Measurements from ENCODE around the gene ANKRD2.
A peak's percentile ranks its signal among the peaks of the same experiment; 100 is the strongest.

ANKRD2 gene

GRCh38 chr10:97590748-97591495, 18.3 kb downstream of the ANKRD2 start:
- Histone ChIP-seq H3K9me3 (ENCODE audit: control insufficient read depth in 2 of 2, low read length in 2 of 2) (no peaks in the 10 kb centered on the region), H3K36me3 (ENCODE audit: control insufficient read depth in 2 of 2, insufficient read depth in 2 of 2, low read length in 2 of 2) (no peaks in the 10 kb centered on the region), H3K4me3 (ENCODE audit: low read length in 2 of 2) (no peak overlapping the region), H3K9ac (ENCODE audit: low read depth in 1 of 2, low read length in 2 of 2) (no peak overlapping the region), H3K4me1 (ENCODE audit: control insufficient read depth in 2 of 2, insufficient read depth in 2 of 2, low read length in 2 of 2) (no peaks in the 10 kb centered on the region), H3K27ac (ENCODE audit: low read depth in 2 of 2, low read length in 2 of 2) (no peak overlapping the region), H3K27me3 (ENCODE audit: control insufficient read depth in 2 of 2, insufficient read depth in 2 of 2, low read length in 2 of 2) (no peaks in the 10 kb centered on the region)

GRCh38 chr10:97593421-97593820, 20.8 kb downstream of the ANKRD2 start:
- Histone ChIP-seq H3K36me3 (ENCODE audit: control insufficient read depth in 2 of 2, insufficient read depth in 2 of 2, low read length in 2 of 2) (no peaks in the 10 kb centered on the region), H3K27ac (ENCODE audit: low read depth in 2 of 2, low read length in 2 of 2) (no peak overlapping the region), H3K9me3 (ENCODE audit: control insufficient read depth in 2 of 2, low read length in 2 of 2) (no peaks in the 10 kb centered on the region)

GRCh38 chr10:97596101-97597082, 23.8 kb downstream of the ANKRD2 start:
- Histone ChIP-seq H3K9ac (ENCODE audit: low read depth in 1 of 2, low read length in 2 of 2) (no peak overlapping the region), H3K9me3 (ENCODE audit: control insufficient read depth in 2 of 2, low read length in 2 of 2) (no peaks in the 10 kb centered on the region), H3K4me3 (ENCODE audit: low read length in 2 of 2) (no peak overlapping the region), H3K27ac (ENCODE audit: low read depth in 2 of 2, low read length in 2 of 2) (peak overlapping the region in 1 of 2 donors; percentile 30), H3K36me3 (ENCODE audit: control insufficient read depth in 2 of 2, insufficient read depth in 2 of 2, low read length in 2 of 2) (no peaks in the 10 kb centered on the region), H3K4me1 (ENCODE audit: control insufficient read depth in 2 of 2, insufficient read depth in 2 of 2, low read length in 2 of 2) (no peaks in the 10 kb centered on the region), H3K27me3 (ENCODE audit: control insufficient read depth in 2 of 2, insufficient read depth in 2 of 2, low read length in 2 of 2) (no peaks in the 10 kb centered on the region)

More at GRCh38 chr10:97593421-97593820, 20.8 kb downstream of the ANKRD2 start:
- Histone ChIP-seq H3K4me1 (ENCODE audit: control insufficient read depth in 2 of 2, insufficient read depth in 2 of 2, low read length in 2 of 2) (no peaks in the 10 kb centered on the region), H3K9ac (ENCODE audit: low read depth in 1 of 2, low read length in 2 of 2) (no peak overlapping the region), H3K4me3 (ENCODE audit: low read length in 2 of 2) (no peak overlapping the region), H3K27me3 (ENCODE audit: control insufficient read depth in 2 of 2, insufficient read depth in 2 of 2, low read length in 2 of 2) (no peaks in the 10 kb centered on the region)

- Histone ChIP-seq H3K9ac (ENCODE audit: low read depth in 1 of 2, low read length in 2 of 2) (no peak overlapping the region), H3K27ac (ENCODE audit: low read depth in 2 of 2, low read length in 2 of 2) (no peak overlapping the region)
These were observed 25.2 kb downstream of the ANKRD2 start for GRCh38 chr10:97597778-97598177.

GRCh38 chr10:97598407-97599271, 26.1 kb downstream of the ANKRD2 start:
- Histone ChIP-seq H3K9ac (ENCODE audit: low read depth in 1 of 2, low read length in 2 of 2) (no peak overlapping the region), H3K4me1 (ENCODE audit: control insufficient read depth in 2 of 2, insufficient read depth in 2 of 2, low read length in 2 of 2) (no peaks in the 10 kb centered on the region), H3K36me3 (ENCODE audit: control insufficient read depth in 2 of 2, insufficient read depth in 2 of 2, low read length in 2 of 2) (no peaks in the 10 kb centered on the region), H3K27ac (ENCODE audit: low read depth in 2 of 2, low read length in 2 of 2) (no peak overlapping the region), H3K4me3 (ENCODE audit: low read length in 2 of 2) (no peak overlapping the region), H3K27me3 (ENCODE audit: control insufficient read depth in 2 of 2, insufficient read depth in 2 of 2, low read length in 2 of 2) (no peaks in the 10 kb centered on the region), H3K9me3 (ENCODE audit: control insufficient read depth in 2 of 2, low read length in 2 of 2) (no peaks in the 10 kb centered on the region)

More at GRCh38 chr10:97597778-97598177, 25.2 kb downstream of the ANKRD2 start:
- Histone ChIP-seq H3K4me3 (ENCODE audit: low read length in 2 of 2) (no peak overlapping the region), H3K4me1 (ENCODE audit: control insufficient read depth in 2 of 2, insufficient read depth in 2 of 2, low read length in 2 of 2) (no peaks in the 10 kb centered on the region), H3K36me3 (ENCODE audit: control insufficient read depth in 2 of 2, insufficient read depth in 2 of 2, low read length in 2 of 2) (no peaks in the 10 kb centered on the region), H3K27me3 (ENCODE audit: control insufficient read depth in 2 of 2, insufficient read depth in 2 of 2, low read length in 2 of 2) (no peaks in the 10 kb centered on the region), H3K9me3 (ENCODE audit: control insufficient read depth in 2 of 2, low read length in 2 of 2) (no peaks in the 10 kb centered on the region)

- H3K36me3 ChIP-seq (ENCODE audit: control insufficient read depth in 2 of 2, insufficient read depth in 2 of 2, low read length in 2 of 2), result no peaks in the 10 kb centered on the region
- no peak overlapping the region for H3K4me3 ChIP-seq (ENCODE audit: low read length in 2 of 2)
- H3K4me1 ChIP-seq (ENCODE audit: control insufficient read depth in 2 of 2, insufficient read depth in 2 of 2, low read length in 2 of 2), result no peaks in the 10 kb centered on the region
- no peak overlapping the region for H3K27ac ChIP-seq (ENCODE audit: low read depth in 2 of 2, low read length in 2 of 2)
- H3K9me3 ChIP-seq (ENCODE audit: control insufficient read depth in 2 of 2, low read length in 2 of 2), result no peaks in the 10 kb centered on the region
- H3K27me3 ChIP-seq (ENCODE audit: control insufficient read depth in 2 of 2, insufficient read depth in 2 of 2, low read length in 2 of 2), result no peaks in the 10 kb centered on the region
- H3K9ac ChIP-seq (ENCODE audit: low read depth in 1 of 2, low read length in 2 of 2), result no peak overlapping the region
These were observed 26.7 kb downstream of the ANKRD2 start for GRCh38 chr10:97599272-97599619.

- H3K4me1 ChIP-seq (ENCODE audit: control insufficient read depth in 2 of 2, insufficient read depth in 2 of 2, low read length in 2 of 2), result no peaks in the 10 kb centered on the region
- no peaks in the 10 kb centered on the region for H3K36me3 ChIP-seq (ENCODE audit: control insufficient read depth in 2 of 2, insufficient read depth in 2 of 2, low read length in 2 of 2)
- H3K9ac ChIP-seq (ENCODE audit: low read depth in 1 of 2, low read length in 2 of 2), result no peak overlapping the region
- H3K27me3 ChIP-seq (ENCODE audit: control insufficient read depth in 2 of 2, insufficient read depth in 2 of 2, low read length in 2 of 2), result no peaks in the 10 kb centered on the region
- no peak overlapping the region for H3K4me3 ChIP-seq (ENCODE audit: low read length in 2 of 2)
- no peaks in the 10 kb centered on the region for H3K9me3 ChIP-seq (ENCODE audit: control insufficient read depth in 2 of 2, low read length in 2 of 2)
- no peak overlapping the region for H3K27ac ChIP-seq (ENCODE audit: low read depth in 2 of 2, low read length in 2 of 2)
These were observed 28.0 kb downstream of the ANKRD2 start for GRCh38 chr10:97600616-97601015.

- no peak overlapping the region for H3K4me3 ChIP-seq (ENCODE audit: low read length in 2 of 2)
- no peaks in the 10 kb centered on the region for H3K9me3 ChIP-seq (ENCODE audit: control insufficient read depth in 2 of 2, low read length in 2 of 2)
- H3K9ac ChIP-seq (ENCODE audit: low read depth in 1 of 2, low read length in 2 of 2), result no peak overlapping the region
- no peaks in the 10 kb centered on the region for H3K4me1 ChIP-seq (ENCODE audit: control insufficient read depth in 2 of 2, insufficient read depth in 2 of 2, low read length in 2 of 2)
- H3K36me3 ChIP-seq (ENCODE audit: control insufficient read depth in 2 of 2, insufficient read depth in 2 of 2, low read length in 2 of 2), result no peaks in the 10 kb centered on the region
- H3K27ac ChIP-seq (ENCODE audit: low read depth in 2 of 2, low read length in 2 of 2), result no peak overlapping the region
- H3K27me3 ChIP-seq (ENCODE audit: control insufficient read depth in 2 of 2, insufficient read depth in 2 of 2, low read length in 2 of 2), result no peaks in the 10 kb centered on the region
These were observed 29.0 kb downstream of the ANKRD2 start for GRCh38 chr10:97601268-97602215.

- H3K27ac ChIP-seq (ENCODE audit: low read depth in 2 of 2, low read length in 2 of 2), result no peak overlapping the region
- H3K4me3 ChIP-seq (ENCODE audit: low read length in 2 of 2), result no peak overlapping the region
- H3K9me3 ChIP-seq (ENCODE audit: control insufficient read depth in 2 of 2, low read length in 2 of 2), result no peaks in the 10 kb centered on the region
- no peaks in the 10 kb centered on the region for H3K27me3 ChIP-seq (ENCODE audit: control insufficient read depth in 2 of 2, insufficient read depth in 2 of 2, low read length in 2 of 2)
- H3K4me1 ChIP-seq (ENCODE audit: control insufficient read depth in 2 of 2, insufficient read depth in 2 of 2, low read length in 2 of 2), result no peaks in the 10 kb centered on the region
- no peak overlapping the region for H3K9ac ChIP-seq (ENCODE audit: low read depth in 1 of 2, low read length in 2 of 2)
- H3K36me3 ChIP-seq (ENCODE audit: control insufficient read depth in 2 of 2, insufficient read depth in 2 of 2, low read length in 2 of 2), result no peaks in the 10 kb centered on the region
These were observed 34.6 kb downstream of the ANKRD2 start for GRCh38 chr10:97607095-97607636.

All from mucosa of rectum (tissue), 2 donors.